ENCODE measurements around the gene PNPLA2. TPM values are rescaled to one million over a fixed set of nuclear protein-coding genes. Genes with fewer than 3 reads are reported as not detected.

PNPLA2 gene
- total RNA-seq, 1 donor from 2014 or later: 55.6 TPM

GRCh38 chr11:858053-858761 is 39.5 kb downstream of the PNPLA2 start:
- H3K27ac Mint-ChIP-seq: no peak overlapping the region
- H3K4me1 Mint-ChIP-seq (ENCODE audit: unreplicated experiment): peaks cover 9% of the 10 kb centered on the region
- H3K4me3 Mint-ChIP-seq: no peak overlapping the region
- H3K9me3 Mint-ChIP-seq: no peaks in the 10 kb centered on the region
- no peak for DNase-seq (ENCODE audit: extremely low spot score, unreplicated experiment)
- TF ChIP-seq, protein P1, sequence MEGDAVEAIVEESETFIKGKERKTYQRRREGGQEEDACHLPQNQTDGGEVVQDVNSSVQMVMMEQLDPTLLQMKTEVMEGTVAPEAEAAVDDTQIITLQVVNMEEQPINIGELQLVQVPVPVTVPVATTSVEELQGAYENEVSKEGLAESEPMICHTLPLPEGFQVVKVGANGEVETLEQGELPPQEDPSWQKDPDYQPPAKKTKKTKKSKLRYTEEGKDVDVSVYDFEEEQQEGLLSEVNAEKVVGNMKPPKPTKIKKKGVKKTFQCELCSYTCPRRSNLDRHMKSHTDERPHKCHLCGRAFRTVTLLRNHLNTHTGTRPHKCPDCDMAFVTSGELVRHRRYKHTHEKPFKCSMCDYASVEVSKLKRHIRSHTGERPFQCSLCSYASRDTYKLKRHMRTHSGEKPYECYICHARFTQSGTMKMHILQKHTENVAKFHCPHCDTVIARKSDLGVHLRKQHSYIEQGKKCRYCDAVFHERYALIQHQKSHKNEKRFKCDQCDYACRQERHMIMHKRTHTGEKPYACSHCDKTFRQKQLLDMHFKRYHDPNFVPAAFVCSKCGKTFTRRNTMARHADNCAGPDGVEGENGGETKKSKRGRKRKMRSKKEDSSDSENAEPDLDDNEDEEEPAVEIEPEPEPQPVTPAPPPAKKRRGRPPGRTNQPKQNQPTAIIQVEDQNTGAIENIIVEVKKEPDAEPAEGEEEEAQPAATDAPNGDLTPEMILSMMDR (conservative IDR thresholded peaks at IDR 0.05): no peak
- no peaks in the 10 kb centered on the region for H3K36me3 Mint-ChIP-seq
- no peaks in the 10 kb centered on the region for H3K27me3 Mint-ChIP-seq

- no peak overlapping the region for H3K4me3 Mint-ChIP-seq
- peaks cover 9% of the 10 kb centered on the region for H3K4me1 Mint-ChIP-seq (ENCODE audit: unreplicated experiment)
- H3K36me3 Mint-ChIP-seq: no peaks in the 10 kb centered on the region
- no peak overlapping the region for H3K27ac Mint-ChIP-seq
- TF ChIP-seq, protein P1 (conservative IDR thresholded peaks at IDR 0.05): no peak
- no peaks in the 10 kb centered on the region for H3K27me3 Mint-ChIP-seq
- H3K9me3 Mint-ChIP-seq: no peaks in the 10 kb centered on the region
- no peak for DNase-seq (ENCODE audit: extremely low spot score, unreplicated experiment)
Observed at GRCh38 chr11:858762-859339, 40.1 kb downstream of the PNPLA2 start.

- TF ChIP-seq, protein P1 (conservative IDR thresholded peaks at IDR 0.05): no peak
- Mint-ChIP-seq H3K9me3 (no peaks in the 10 kb centered on the region), H3K4me1 (ENCODE audit: unreplicated experiment) (peaks cover 9% of the 10 kb centered on the region), H3K27me3 (no peaks in the 10 kb centered on the region), H3K36me3 (no peaks in the 10 kb centered on the region), H3K4me3 (no peak overlapping the region), H3K27ac (no peak overlapping the region)
- DNase-seq (ENCODE audit: extremely low spot score, unreplicated experiment): no peak
Observed at GRCh38 chr11:859394-860131, 40.8 kb downstream of the PNPLA2 start.

DNA sequence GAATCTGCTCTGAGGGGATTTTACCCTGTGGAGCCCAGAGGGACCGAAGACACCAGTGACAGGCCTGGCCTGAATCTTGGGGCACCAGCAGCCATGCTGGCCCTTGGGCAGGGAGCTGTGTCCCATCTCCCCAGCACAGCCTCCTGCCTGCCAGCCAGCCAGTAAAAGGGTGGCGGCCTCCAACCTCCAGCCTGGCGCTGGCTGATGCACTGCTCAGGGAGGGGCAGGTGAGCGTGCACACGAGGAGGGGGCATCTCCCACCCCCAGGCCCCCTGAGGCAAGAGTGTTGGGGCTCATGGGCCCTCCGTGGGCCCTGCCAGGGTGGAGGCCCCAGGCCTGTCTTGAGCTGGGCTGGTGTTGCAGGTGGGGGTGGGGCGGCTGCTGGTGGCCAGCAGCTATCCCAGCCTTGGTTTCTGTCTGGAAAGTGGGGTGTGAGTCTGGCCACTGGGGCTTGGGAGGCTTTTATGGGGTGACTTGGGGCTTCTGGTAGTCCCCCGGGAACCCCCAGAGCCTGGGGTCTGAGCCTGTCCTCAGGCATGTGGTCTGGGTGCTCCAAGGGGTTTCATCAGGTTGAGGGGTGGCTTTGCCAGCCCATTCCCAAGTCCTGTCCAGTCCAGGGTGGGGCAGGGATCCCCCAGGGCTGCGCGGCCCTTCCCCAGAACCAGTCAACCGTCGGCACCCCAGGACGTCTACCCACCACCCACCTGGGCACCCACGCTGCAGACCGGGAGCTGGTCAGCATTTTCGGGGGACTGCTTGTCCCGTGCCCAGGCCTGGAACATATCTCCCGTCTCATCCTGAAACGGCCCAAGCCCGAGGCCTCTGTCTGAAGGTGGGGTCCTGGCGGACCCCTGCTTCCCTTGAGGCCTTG is 41.8 kb downstream of the PNPLA2 start:
- no peak overlapping the region for H3K4me3 Mint-ChIP-seq
- peaks cover 9% of the 10 kb centered on the region for H3K4me1 Mint-ChIP-seq (ENCODE audit: unreplicated experiment)
- DNase-seq (ENCODE audit: extremely low spot score, unreplicated experiment): no peak
- no peaks in the 10 kb centered on the region for H3K27me3 Mint-ChIP-seq
- TF ChIP-seq, protein P1 (conservative IDR thresholded peaks at IDR 0.05): no peak
- H3K36me3 Mint-ChIP-seq: no peaks in the 10 kb centered on the region
- no peak overlapping the region for H3K27ac Mint-ChIP-seq
- H3K9me3 Mint-ChIP-seq: no peaks in the 10 kb centered on the region

- Mint-ChIP-seq H3K27ac (no peak overlapping the region), H3K4me3 (no peak overlapping the region), H3K9me3 (no peaks in the 10 kb centered on the region), H3K36me3 (no peaks in the 10 kb centered on the region), H3K4me1 (ENCODE audit: unreplicated experiment) (peaks cover 9% of the 10 kb centered on the region), H3K27me3 (no peaks in the 10 kb centered on the region)
- TF ChIP-seq, protein P1 (conservative IDR thresholded peaks at IDR 0.05): no peak
- DNase-seq (ENCODE audit: extremely low spot score, unreplicated experiment): no peak
Observed at GRCh38 chr11:861105-861479, 42.4 kb downstream of the PNPLA2 start.
